GM18517 (cell line): Measurements from ENCODE around the gene THAP7.
"Not testable (repeated sequence)": the region's sequence is repeated elsewhere in the genome, so short reads cannot be mapped to it uniquely, and the experiment has no call there.

Experiments
- ATAC-seq: cut with Tn5 transposase; IDR thresholded peaks from one replicate; pipeline ENCODE4 v1.9.1; 2021; ENCODE audit warnings: mild to moderate bottlenecking, moderate library complexity; ENCODE audit not compliant: unreplicated experiment

THAP7 gene

GRCh38 chr22:21001601-21002325 lies at the start of gene THAP7:
Gene THAP7, minus strand, starts transcription at chr22:21002118. Its CDS starts 207 bp downstream, at chr22:21001911.
- peak; percentile 75 for ATAC-seq

- ATAC-seq: no peak
Observed at GRCh38 chr22:21051145-21051830, 49.4 kb upstream of the THAP7 start.

GRCh38 chr22:21048965-21049364 lies 47.0 kb upstream of the THAP7 start:
- not testable (repeated sequence) for ATAC-seq

GRCh38 chr22:21048448-21048847 lies 46.5 kb upstream of the THAP7 start:
- ATAC-seq: not testable (repeated sequence)

GRCh38 chr22:21047730-21048129 lies 45.8 kb upstream of the THAP7 start:
- no peak for ATAC-seq

GRCh38 chr22:21047035-21047661 lies 45.2 kb upstream of the THAP7 start:
- ATAC-seq: no peak

GRCh38 chr22:21045585-21046294 lies 43.8 kb upstream of the THAP7 start, which contains the start of gene LRRC74B:
Gene LRRC74B, plus strand, starts transcription at chr22:21045946. Its CDS starts 41 bp downstream, at chr22:21045987.
- ATAC-seq: no peak

GRCh38 chr22:21044931-21045584 lies 43.1 kb upstream of the THAP7 start:
- ATAC-seq: no peak

GRCh38 chr22:21043860-21044535 lies 42.1 kb upstream of the THAP7 start:
- ATAC-seq: no peak

GRCh38 chr22:21042978-21043859 lies 41.3 kb upstream of the THAP7 start:
- ATAC-seq: no peak

- ATAC-seq: no peak
Observed at GRCh38 chr22:21041937-21042336, 40.0 kb upstream of the THAP7 start.

- not testable (repeated sequence) for ATAC-seq
Observed at GRCh38 chr22:21039158-21039557, 37.2 kb upstream of the THAP7 start.

- no peak for ATAC-seq
Observed at GRCh38 chr22:21038405-21038804, 36.5 kb upstream of the THAP7 start.

GRCh38 chr22:21034989-21035388 lies 33.1 kb upstream of the THAP7 start:
- no peak for ATAC-seq

- no peak for ATAC-seq
Observed at GRCh38 chr22:21033895-21034294, 32.0 kb upstream of the THAP7 start.

- no peak for ATAC-seq
Observed at GRCh38 chr22:21032868-21033688, 31.2 kb upstream of the THAP7 start.

- no peak for ATAC-seq
Observed at GRCh38 chr22:21032037-21032867, 30.3 kb upstream of the THAP7 start, which contains the start of gene SLC7A4. Gene SLC7A4, minus strand, starts transcription at chr22:21032561. Its CDS starts 749 bp downstream, at chr22:21031812.
